Endometrium (tissue), 2 donors: ENCODE results near the gene NACC1.

Experiments
- FAIRE-seq: peaks from 2 replicates; lab custom pipeline; 2012; peaks lifted over from hg19 to GRCh38; lab: Jason Lieb, UNC
- donor health status: control.
- donor health status: control.

NACC1 gene

GRCh38 chr19:13117772-13118423, at the start of gene NACC1:
Gene NACC1 (plus strand): TSS chr19:13118264. CDS start chr19:13135208, 16,944 bp downstream.
- no peak for FAIRE-seq

GRCh38 chr19:13069415-13070359, 48.4 kb upstream of the NACC1 start:
- FAIRE-seq = no peak

GRCh38 chr19:13070425-13071140, 47.5 kb upstream of the NACC1 start:
- FAIRE-seq = no peak

- FAIRE-seq = no peak
Measured at GRCh38 chr19:13071444-13072187, 46.4 kb upstream of the NACC1 start.

- FAIRE-seq = no peak
Measured at GRCh38 chr19:13072188-13072908, 45.7 kb upstream of the NACC1 start.

- FAIRE-seq = no peak
Measured at GRCh38 chr19:13073263-13073662, 44.8 kb upstream of the NACC1 start.

GRCh38 chr19:13074378-13074777, 43.7 kb upstream of the NACC1 start:
- FAIRE-seq = no peak

GRCh38 chr19:13076320-13076719, 41.7 kb upstream of the NACC1 start:
- no peak for FAIRE-seq

GRCh38 chr19:13076787-13077186, 41.3 kb upstream of the NACC1 start:
- FAIRE-seq = no peak

- no peak for FAIRE-seq
Measured at GRCh38 chr19:13077240-13077639, 40.8 kb upstream of the NACC1 start.

- FAIRE-seq = no peak
Measured at GRCh38 chr19:13078381-13078780, 39.7 kb upstream of the NACC1 start.

GRCh38 chr19:13078897-13079541, 39.0 kb upstream of the NACC1 start:
- FAIRE-seq = no peak

GRCh38 chr19:13079542-13079986, 38.5 kb upstream of the NACC1 start:
- no peak for FAIRE-seq

- FAIRE-seq = no peak
Measured at GRCh38 chr19:13082192-13083007, 35.7 kb upstream of the NACC1 start.

GRCh38 chr19:13083008-13083404, 35.1 kb upstream of the NACC1 start:
- FAIRE-seq = no peak

GRCh38 chr19:13083627-13084026, 34.4 kb upstream of the NACC1 start:
- FAIRE-seq = no peak

- no peak for FAIRE-seq
Measured at GRCh38 chr19:13085666-13086065, 32.4 kb upstream of the NACC1 start.

GRCh38 chr19:13086341-13086740, 31.7 kb upstream of the NACC1 start:
- FAIRE-seq = no peak

GRCh38 chr19:13087295-13087694, 30.8 kb upstream of the NACC1 start:
- FAIRE-seq = no peak
